ENCODE data around the gene DYNC2LI1.

- TF ChIP-seq CTCF (IDR thresholded peaks at IDR 0.05) (no peak), POLR2A (IDR thresholded peaks at IDR 0.05) (no peak)
Measured at GRCh38 chr2:43777306-43777926, 3.6 kb downstream of the DYNC2LI1 start.
